ENCODE results near the gene SHANK2.

The SHANK2 gene

GRCh38 chr11:71282581-71283351 lies 30.4 kb upstream of the SHANK2 start:
- TF ChIP-seq CTCF (IDR thresholded peaks at IDR 0.05; ENCODE audit: control insufficient read depth, extremely low read depth, insufficient read depth) = no peak
- no peak overlapping the region for H3K4me3 ChIP-seq (ENCODE audit: low read depth, low read length)
- DNase-seq (ENCODE audit: low read depth) = no peak

GRCh38 chr11:71281831-71282230 lies 29.5 kb upstream of the SHANK2 start:
- no peak for DNase-seq (ENCODE audit: low read depth)
- no peak overlapping the region for H3K4me3 ChIP-seq (ENCODE audit: low read depth, low read length)
- no peak for TF ChIP-seq CTCF (IDR thresholded peaks at IDR 0.05; ENCODE audit: control insufficient read depth, extremely low read depth, insufficient read depth)

- no peak for TF ChIP-seq CTCF (IDR thresholded peaks at IDR 0.05; ENCODE audit: control insufficient read depth, extremely low read depth, insufficient read depth)
- no peak for DNase-seq (ENCODE audit: low read depth)
- no peak overlapping the region for H3K4me3 ChIP-seq (ENCODE audit: low read depth, low read length)
Measured at GRCh38 chr11:71281204-71281603, 28.8 kb upstream of the SHANK2 start.

DNA sequence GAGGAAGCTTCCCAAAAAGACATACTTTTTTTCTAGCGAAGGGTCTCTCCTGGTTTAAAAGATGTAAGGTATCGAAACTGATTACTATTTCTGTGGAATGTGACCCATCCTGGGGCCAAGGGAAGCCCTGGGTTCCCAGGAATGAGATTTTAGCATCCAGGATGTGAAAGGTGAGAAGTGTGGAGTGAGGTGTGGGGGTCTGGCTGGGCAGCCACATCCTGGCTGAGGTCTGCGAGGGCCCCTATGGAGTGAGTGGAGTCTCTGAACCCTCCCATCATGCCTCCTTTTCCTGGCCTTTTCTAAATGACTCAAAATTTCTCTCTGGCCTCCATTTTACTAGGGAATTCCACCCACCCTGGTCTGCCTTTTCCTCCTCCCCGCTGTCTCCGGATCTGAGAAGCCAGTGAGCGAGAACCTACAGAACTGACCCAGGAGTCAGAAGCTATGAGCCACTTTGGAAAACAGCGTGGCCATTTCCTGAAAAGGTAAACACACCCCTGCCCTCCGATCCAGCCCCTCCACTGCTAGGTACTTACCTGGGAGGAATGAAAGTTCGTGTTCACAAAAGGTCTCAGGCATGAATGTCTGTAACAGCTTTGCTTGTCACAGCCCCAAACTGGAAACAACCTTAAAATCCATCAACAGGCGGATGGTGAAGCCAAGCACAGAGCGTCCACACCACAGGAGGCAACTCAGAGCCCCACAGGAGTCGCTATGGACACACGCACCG lies 27.7 kb upstream of the SHANK2 start:
- H3K4me3 ChIP-seq (ENCODE audit: low read depth, low read length) = no peak overlapping the region
- no peak for DNase-seq (ENCODE audit: low read depth)
- no peak for TF ChIP-seq CTCF (IDR thresholded peaks at IDR 0.05; ENCODE audit: control insufficient read depth, extremely low read depth, insufficient read depth)

- no peak for DNase-seq (ENCODE audit: low read depth)
- H3K4me3 ChIP-seq (ENCODE audit: low read depth, low read length) = no peak overlapping the region
- no peak for TF ChIP-seq CTCF (IDR thresholded peaks at IDR 0.05; ENCODE audit: control insufficient read depth, extremely low read depth, insufficient read depth)
Measured at GRCh38 chr11:71272161-71272560, 19.8 kb upstream of the SHANK2 start.

DNA sequence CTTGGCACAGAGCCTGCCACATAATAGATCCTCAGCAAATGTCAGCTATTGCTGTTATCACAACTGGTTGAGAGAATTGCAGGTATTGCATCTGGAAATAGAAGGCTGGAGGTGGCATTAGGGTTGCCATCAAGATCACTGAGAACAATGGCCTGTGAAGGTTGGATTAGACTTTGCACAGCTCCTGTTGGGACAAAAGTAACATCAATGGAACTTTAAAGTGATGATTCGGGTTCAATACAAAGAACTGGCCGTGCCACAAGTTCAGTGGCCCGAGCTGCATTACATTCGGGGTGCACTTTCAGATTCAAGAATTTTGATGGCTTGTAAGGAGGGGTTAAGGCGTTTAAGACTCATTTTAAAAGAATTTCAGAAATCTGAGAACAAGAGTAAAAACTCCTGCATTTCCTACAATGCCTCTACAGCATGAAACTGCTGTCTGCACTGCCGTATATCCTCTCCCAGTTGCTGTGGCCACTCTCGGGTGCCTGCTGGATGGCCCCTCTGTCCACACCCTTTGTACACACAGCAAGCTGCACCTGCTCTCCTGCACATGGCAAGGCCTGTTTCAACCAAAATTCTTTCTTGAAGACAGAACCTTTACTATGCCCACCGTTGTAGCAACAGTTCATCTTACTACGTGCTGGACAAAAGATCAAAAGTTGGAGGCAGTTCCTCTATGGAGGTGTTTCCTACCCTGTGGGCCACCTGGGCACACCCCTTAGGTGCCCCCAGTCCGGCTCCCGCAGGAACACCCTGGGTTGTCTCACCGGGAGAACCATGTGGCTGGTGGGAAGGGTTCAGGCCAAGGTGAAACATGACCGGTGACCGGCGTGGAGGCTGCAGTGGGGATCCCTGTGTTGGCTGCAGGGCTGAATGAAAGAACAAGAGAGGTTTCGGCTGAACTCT lies 17.5 kb upstream of the SHANK2 start:
- no peak for DNase-seq (ENCODE audit: low read depth)
- no peak overlapping the region for H3K4me3 ChIP-seq (ENCODE audit: low read depth, low read length)
- no peak for TF ChIP-seq CTCF (IDR thresholded peaks at IDR 0.05; ENCODE audit: control insufficient read depth, extremely low read depth, insufficient read depth)

Data from LNCaP clone FGC (cell line).